IPS-20b (cell line): Measurements from ENCODE around the gene MACROH2A2.
A peak's percentile ranks its signal among the peaks of the same experiment; 100 is the strongest.

Experiments
- H3K27ac ChIP-seq: one replicate; pipeline ENCODE4 v1.5.1; 2013; ENCODE audit warnings: low read length
- H3K27me3 ChIP-seq: 2 replicates; pipeline ENCODE4 v1.6.1; 2013; ENCODE audit warnings: mild to moderate bottlenecking, low read length, inconsistent platforms; ENCODE audit not compliant: insufficient read depth
- H3K36me3 ChIP-seq: 2 replicates; pipeline ENCODE4 v1.6.1; 2013; ENCODE audit warnings: low read depth, mild to moderate bottlenecking, inconsistent platforms, low read length, moderate library complexity; ENCODE audit not compliant: insufficient read depth
- H3K4me1 ChIP-seq: 2 replicates; pipeline ENCODE4 v1.6.1; 2013; ENCODE audit warnings: mild to moderate bottlenecking, control low read depth, inconsistent platforms, low read length, moderate library complexity; ENCODE audit not compliant: insufficient read depth
- H3K4me3 ChIP-seq: 2 replicates; pipeline ENCODE4 v1.5.1; 2013; ENCODE audit warnings: mild to moderate bottlenecking, low read length, inconsistent platforms
- H3K9ac ChIP-seq: 2 replicates; pipeline ENCODE4 v1.6.1; 2013; ENCODE audit warnings: low read depth, mild to moderate bottlenecking, inconsistent platforms, low read length, moderate library complexity
- H3K9me3 ChIP-seq: 2 replicates; pipeline ENCODE4 v1.6.1; 2013; ENCODE audit warnings: mild to moderate bottlenecking, low read depth, low read length, inconsistent platforms; ENCODE audit not compliant: insufficient read depth

Gene MACROH2A2

DNA sequence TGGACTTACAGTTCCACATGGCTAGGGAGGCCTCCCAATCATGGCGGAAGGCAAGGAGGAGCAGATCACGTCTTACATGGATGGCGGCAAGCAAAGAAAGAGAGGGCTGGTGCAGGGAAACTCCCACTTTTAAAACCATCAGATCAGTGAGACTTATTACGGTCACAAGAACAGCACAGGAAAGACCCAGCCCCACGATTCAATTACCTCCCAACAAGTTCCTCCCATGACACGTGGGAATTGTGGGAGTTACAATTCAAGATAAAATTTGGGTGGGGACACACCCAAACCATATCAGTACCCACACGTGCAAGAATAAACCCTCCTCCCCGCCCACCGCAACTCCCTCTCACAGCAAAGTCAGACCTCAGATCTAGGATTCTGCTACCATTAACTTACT, 84.5 kb downstream of the MACROH2A2 start:
- Histone ChIP-seq H3K9ac (no peak overlapping the region), H3K4me1 (peaks cover 4% of the 10 kb centered on the region; the same call in 1 of the 2 replicates), H3K27me3 (peaks cover 20% of the 10 kb centered on the region), H3K9me3 (no peaks in the 10 kb centered on the region), H3K27ac (no peak overlapping the region), H3K36me3 (no peaks in the 10 kb centered on the region), H3K4me3 (no peak overlapping the region)

DNA sequence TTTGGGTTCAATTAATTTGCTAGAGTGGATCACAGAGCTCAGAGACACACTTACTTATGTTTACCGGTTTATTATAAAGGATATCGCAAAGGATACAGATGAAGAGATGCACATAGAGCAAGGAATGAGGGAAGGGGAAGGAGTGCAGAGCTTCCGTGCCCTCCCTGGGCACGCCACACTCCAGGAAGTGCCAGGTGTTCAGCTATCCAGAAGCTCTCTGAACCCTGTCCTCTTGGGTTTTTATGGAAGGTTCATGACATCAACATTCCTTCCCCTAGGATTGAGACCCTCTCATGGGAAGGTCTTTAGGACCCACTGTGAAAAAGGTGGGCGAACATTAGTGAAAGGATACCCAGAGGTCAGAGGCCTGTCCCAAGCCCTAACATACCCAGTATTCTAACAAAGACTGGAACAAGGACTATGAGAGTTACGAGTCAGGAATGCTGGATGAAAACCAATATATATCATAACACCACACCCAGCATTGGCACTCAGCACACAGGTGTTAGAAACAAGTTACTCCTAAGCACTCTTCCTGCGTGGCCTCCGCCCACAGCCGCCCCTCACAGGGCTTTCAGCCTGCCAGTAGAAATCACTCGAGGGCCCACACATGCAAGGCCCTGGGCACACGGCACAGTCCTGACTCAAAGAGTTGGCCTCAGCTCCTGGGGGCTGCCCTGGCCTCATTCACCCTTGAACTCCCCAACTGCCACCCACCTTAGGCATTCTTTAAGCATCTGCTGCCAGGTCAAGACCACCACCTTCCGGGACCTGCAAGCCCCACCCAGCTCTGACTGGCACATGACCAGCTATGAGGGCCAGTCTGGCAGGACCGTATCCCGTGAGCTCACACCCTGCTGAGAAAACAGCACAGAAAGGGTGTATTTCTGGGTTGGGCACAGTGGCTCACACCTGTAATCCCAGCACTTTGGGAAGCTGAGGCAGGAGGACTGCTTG, 85.6 kb downstream of the MACROH2A2 start:
- no peaks in the 10 kb centered on the region for H3K9me3 ChIP-seq
- no peak overlapping the region for H3K4me3 ChIP-seq
- no peaks in the 10 kb centered on the region for H3K36me3 ChIP-seq
- H3K9ac ChIP-seq, result no peak overlapping the region
- no peak overlapping the region for H3K27ac ChIP-seq
- peaks cover 1% of the 10 kb centered on the region; the same call in 1 of the 2 replicates for H3K4me1 ChIP-seq
- peaks cover 9% of the 10 kb centered on the region for H3K27me3 ChIP-seq

DNA sequence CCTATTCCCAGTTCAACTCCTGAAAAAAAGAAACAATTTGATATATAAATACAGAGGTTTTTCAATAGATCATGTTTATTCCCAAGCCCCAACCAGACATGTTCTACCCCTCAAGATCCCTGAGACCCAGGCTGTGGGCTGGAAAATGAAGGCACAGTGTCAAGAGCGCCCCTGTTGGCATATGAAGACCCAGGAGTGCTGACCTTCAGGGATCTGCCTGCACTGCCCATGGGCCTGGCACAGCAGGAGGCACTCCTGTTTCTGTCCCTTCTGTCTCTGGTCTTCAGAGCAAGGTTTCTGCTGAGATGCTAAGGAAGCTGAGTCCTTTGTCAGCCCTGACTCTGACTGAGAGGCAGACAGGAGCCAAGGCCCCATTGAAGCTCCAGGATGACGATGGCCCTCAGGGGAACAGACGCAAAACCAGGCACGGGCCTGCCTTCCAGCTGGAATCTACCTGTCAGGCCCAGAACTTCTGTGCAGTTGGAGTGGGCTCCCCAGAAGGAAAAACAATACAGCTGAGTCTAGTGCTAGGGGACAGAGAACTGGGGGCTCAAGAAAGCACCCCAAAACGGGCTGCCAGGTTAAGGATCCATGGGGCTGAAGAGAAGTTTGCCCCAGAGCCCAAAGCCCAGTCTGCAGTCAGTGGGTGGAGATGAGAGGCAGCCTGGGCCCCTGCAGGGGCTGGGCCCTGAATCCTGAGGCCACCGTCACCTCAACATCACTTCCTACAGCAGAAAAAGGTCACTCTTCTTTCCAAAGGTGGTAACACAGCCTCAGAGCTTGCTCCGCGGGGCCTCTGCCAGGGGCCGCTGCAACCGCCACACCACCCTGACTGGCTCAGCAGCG, 86.7 kb downstream of the MACROH2A2 start:
- H3K27ac ChIP-seq, result no peak overlapping the region
- H3K27me3 ChIP-seq, result no peaks in the 10 kb centered on the region
- no peak overlapping the region for H3K9ac ChIP-seq
- H3K9me3 ChIP-seq, result no peaks in the 10 kb centered on the region
- no peaks in the 10 kb centered on the region for H3K4me1 ChIP-seq
- no peaks in the 10 kb centered on the region for H3K36me3 ChIP-seq
- H3K4me3 ChIP-seq, result no peak overlapping the region

DNA sequence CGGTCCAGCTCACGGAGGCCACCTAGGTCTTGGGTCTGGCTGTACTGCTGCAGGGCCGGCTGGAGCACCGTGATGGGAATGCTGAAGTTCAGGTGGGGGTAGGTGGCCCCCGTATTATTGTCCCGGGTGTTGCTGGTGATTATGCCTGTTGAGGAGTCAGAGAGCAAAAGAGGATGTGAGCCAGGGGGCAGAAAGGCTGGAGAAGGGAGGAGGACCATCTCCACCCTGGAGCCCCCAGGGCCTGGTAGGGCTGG, 87.3 kb downstream of the MACROH2A2 start:
- Histone ChIP-seq H3K4me3 (no peak overlapping the region), H3K4me1 (peaks cover 1% of the 10 kb centered on the region; the same call in 1 of the 2 replicates), H3K9ac (no peak overlapping the region), H3K36me3 (no peaks in the 10 kb centered on the region), H3K27me3 (peaks cover 3% of the 10 kb centered on the region; the same call in 1 of the 2 replicates), H3K27ac (no peak overlapping the region), H3K9me3 (no peaks in the 10 kb centered on the region)

DNA sequence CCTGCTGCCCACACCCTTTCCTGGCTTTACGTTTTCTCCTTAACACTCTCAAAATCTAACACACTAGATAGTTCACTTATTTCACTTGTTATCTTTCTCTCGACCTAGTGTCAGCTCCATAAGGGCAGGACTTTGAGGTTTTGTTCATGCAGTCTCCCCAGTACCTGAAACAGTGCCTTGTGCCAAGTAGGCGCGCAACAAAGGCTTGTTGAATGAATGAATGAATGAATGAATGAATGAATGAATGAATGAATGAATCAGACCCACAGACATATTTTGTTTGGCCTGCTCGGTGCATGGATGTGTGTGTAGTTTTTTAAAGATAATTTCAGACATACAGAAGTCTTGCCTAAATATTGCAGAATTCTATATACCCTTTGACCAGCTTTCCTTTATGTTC, 87.7 kb downstream of the MACROH2A2 start:
- H3K27me3 ChIP-seq, result peaks cover 7% of the 10 kb centered on the region; the same call in 1 of the 2 replicates
- no peak overlapping the region for H3K4me3 ChIP-seq
- H3K9me3 ChIP-seq, result no peaks in the 10 kb centered on the region
- no peak overlapping the region for H3K9ac ChIP-seq
- no peaks in the 10 kb centered on the region for H3K36me3 ChIP-seq
- no peak overlapping the region for H3K27ac ChIP-seq
- H3K4me1 ChIP-seq, result peaks cover 3% of the 10 kb centered on the region; the same call in 1 of the 2 replicates

DNA sequence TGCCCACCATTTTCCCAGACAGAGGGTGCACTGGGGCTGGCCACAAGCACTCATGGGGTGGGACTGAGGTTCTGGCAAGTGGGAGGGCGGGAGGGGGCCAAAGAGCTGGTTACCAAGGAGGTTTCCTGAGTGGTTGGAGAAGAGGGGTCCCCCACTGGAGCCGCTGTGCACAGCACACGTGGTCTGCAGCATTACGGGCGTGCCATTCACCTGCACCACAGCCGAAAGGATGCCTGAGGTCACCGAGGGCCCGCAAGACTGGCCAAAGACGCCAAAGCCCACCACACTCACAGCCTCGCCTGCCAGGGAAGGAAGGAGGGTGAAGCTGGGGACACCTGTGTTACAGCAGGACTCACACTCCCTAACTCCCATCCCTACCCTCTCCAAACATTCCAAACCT, 89.9 kb downstream of the MACROH2A2 start:
- Histone ChIP-seq H3K36me3 (no peaks in the 10 kb centered on the region), H3K4me3 (no peak overlapping the region), H3K9me3 (no peaks in the 10 kb centered on the region), H3K27me3 (peaks cover 7% of the 10 kb centered on the region; the same call in 1 of the 2 replicates), H3K27ac (no peak overlapping the region), H3K9ac (no peak overlapping the region), H3K4me1 (peaks cover 8% of the 10 kb centered on the region)

DNA sequence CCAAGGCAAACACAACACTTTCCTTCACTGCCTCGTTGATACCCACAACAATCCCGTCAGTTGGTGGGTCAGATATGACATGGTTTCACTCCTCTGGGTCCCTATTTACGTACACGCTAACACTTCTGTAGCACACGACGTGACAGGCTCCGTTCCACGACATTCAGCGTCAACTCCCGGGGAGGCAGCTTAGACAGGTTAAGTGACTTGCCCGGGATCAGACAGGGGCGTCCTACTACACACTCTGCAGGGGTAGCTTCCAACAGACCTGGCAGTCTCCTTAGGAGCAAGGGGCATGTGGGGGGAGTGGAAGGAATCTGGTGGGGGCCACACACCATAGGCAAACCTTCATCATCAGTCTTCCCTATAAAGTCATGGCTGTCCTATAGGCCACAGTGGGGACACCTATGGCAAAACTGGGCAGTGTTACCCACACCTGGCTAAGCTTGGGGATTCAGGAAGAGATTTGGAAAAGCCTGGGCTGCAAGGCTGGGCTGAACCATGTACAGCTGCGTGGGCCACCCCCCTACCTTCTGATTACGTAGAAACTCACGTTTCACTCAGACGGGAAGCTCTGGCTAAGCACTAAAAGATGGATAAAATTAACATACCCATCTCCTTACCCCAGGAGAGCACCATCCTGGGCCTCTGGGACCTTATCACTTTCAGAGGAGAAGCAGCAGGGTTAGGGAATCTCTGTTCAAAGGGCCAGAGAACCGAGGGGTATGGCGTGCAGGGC, 91.9 kb downstream of the MACROH2A2 start:
- H3K27ac ChIP-seq, result no peak overlapping the region
- H3K36me3 ChIP-seq, result peaks cover 5% of the 10 kb centered on the region; the same call in 1 of the 2 replicates
- H3K9me3 ChIP-seq, result no peaks in the 10 kb centered on the region
- H3K4me3 ChIP-seq, result peak overlapping the region; percentile 69
- peaks cover 7% of the 10 kb centered on the region; the same call in 1 of the 2 replicates for H3K27me3 ChIP-seq
- peak overlapping the region; percentile 85; the same call in 1 of the 2 replicates for H3K9ac ChIP-seq
- H3K4me1 ChIP-seq, result peaks cover 8% of the 10 kb centered on the region

DNA sequence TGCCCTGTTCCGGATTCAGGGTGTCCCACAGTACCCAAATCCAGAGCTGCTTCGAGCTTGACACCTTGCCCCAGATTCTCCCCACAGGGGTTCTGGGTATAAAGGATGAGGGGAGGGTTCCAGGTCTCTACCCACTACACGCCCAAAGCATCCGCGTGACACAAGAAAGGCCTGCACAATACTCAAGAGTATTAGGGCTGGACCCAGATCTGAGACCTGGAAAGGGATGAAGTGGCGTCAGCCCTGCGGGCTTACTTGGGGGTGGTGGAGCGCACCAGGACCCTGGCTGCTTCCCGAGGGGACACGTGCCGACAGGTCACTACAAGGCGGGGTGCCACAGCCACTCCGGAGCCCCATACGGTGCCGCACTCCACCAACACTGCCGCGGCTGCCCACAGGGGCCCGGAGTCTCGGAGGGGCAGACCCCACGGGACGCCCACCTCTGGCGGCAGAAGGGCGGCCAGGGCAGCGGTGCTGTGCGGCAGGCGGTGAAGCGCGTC, 92.6 kb downstream of the MACROH2A2 start:
- Histone ChIP-seq H3K9ac (peak overlapping the region; percentile 85; the same call in 1 of the 2 replicates), H3K9me3 (no peaks in the 10 kb centered on the region), H3K36me3 (peaks cover 12% of the 10 kb centered on the region; the same call in 1 of the 2 replicates), H3K4me3 (peak overlapping the region; percentile 69), H3K4me1 (peaks cover 8% of the 10 kb centered on the region), H3K27ac (no peak overlapping the region), H3K27me3 (peaks cover 7% of the 10 kb centered on the region; the same call in 1 of the 2 replicates)

DNA sequence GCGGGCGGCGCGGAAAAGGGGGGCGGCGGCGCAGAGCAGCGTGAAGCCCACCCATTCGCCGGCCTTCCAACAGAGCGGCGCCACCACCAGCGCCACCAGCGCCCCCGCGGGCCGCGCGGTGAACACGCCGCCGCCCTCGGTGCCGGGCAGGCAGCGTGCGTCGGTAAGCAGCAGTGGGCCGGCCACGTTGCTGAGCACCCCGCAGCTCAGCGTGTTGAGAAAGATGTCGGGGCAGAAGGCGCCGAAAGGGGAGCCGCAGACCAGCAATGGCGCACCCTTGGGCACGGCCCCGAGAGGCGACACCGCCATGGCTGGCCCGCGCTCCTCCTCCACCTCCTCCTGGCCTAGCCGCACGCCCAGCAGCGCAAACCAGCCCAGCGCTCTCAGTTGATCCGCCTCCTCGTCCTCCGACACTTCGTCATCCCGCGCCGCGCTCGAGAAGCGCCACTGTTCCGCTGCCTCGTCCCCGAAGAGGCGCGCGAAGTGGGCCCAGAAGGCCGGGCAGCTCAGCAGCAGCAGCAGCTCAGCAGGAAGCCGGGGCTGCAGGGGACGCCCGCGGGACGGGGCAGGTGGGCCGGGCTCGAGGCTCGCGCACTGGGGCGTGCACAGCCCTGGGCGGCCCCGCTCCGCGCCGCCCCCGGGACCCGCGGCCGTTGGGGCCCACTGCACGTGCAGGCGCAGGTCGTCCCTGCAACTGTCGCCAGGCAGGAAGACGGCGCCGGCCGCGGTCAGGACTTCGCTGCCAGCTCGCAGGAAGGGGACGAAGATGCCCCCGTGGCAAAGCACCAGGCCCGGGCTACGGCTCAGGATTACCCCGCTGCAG, 93.2 kb downstream of the MACROH2A2 start:
- peaks cover 8% of the 10 kb centered on the region for H3K4me1 ChIP-seq
- H3K36me3 ChIP-seq, result peaks cover 18% of the 10 kb centered on the region; the same call in 1 of the 2 replicates
- peaks cover 7% of the 10 kb centered on the region; the same call in 1 of the 2 replicates for H3K27me3 ChIP-seq
- H3K9ac ChIP-seq, result peak overlapping the region; percentile 85; the same call in 1 of the 2 replicates
- no peaks in the 10 kb centered on the region for H3K9me3 ChIP-seq
- peak overlapping the region; percentile 69 for H3K4me3 ChIP-seq
- no peak overlapping the region for H3K27ac ChIP-seq

DNA sequence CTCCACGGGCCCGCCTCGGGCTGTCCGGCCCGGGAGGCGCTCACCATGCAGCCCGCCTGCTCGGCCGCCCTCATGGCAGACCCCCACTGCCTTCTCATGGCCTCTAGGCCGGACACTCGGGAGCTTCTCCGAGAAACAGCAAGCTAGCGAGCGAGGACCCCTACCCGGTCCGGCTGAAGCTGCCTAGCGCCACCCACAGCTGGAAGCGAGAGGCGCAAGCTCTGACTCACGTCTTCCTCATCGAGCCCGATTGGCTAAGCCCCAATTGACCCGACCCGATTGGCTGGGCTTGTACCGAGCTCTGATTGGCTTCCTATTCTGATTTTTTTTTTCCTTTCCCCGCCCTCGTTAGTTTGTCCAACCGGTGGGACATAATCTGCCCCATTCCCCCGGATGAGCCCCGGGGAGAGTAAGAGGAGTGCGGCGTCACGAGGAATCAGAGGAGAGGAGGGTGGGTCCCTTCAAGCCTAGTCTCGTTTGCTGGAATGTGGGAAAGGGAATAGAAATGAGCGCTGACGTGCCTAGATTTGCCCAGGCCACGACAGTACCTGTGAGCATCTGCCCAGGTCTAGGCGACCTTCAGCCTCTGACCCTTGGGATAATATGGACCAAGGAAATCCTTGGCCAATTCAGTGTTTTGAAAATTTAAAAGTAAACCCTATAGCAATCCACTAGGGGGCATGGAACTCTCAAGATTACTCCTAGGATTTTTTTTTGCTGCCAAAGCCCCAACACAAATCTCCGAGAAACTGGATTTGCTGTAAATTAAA, 94.0 kb downstream of the MACROH2A2 start, which contains the start of gene TYSND1:
TSS of gene TYSND1 (minus strand) at position 212 of the 770 bp plus-strand sequence. CDS start at position 98, 114 bp downstream.
- Histone ChIP-seq H3K9me3 (no peaks in the 10 kb centered on the region), H3K4me3 (peak within 1 kb of the TSS; percentile 69), H3K36me3 (peaks cover 26% of the 10 kb centered on the region), H3K4me1 (peaks cover 8% of the 10 kb centered on the region), H3K27me3 (peaks cover 7% of the 10 kb centered on the region; the same call in 1 of the 2 replicates), H3K27ac (no peak within 1 kb of the TSS), H3K9ac (peak within 1 kb of the TSS; percentile 85; the same call in 1 of the 2 replicates)
